Naive thymus-derived CD8-positive, alpha-beta T cell (primary cell): Measurements from ENCODE around the gene KDM8. TPM values are rescaled to one million over a fixed set of nuclear protein-coding genes. Genes with fewer than 3 reads are reported as not detected.

Source experiments
- ATAC-seq, 2 donors: fragments of 150-1000 bp; cut with Tn5 transposase in 1 of 2; sonication (Bioruptor Pico), chemical (Tn5 transposase) in 1 of 2; 1 replicate in 1 of 2; 2 replicates in 1 of 2; pipeline ENCODE4 v1.10.0; 2021; ENCODE audit warnings: mild to moderate bottlenecking in 2 of 2, moderate library complexity in 2 of 2
- POLR2A ChIA-PET: fragments of 350-600 bp; sonication (Branson Sonifier 250); formaldehyde crosslinking; loops from one replicate; lab custom pipeline; 2021; ENCODE audit warnings: antibody characterized with exemption; lab: Charles Lee
- DNase-seq, 10 donors: peaks; one replicate each; pipeline versions ENCODE4 v3.0.0 to v3.0.0-alpha.2; 2020 to 2022
- H3K27ac Mint-ChIP-seq, 10 donors: one replicate each; pipeline ENCODE4 v1.8.0; 2020 to 2022; ENCODE audit warnings: mild to moderate bottlenecking in 10 of 10, mixed read lengths in 10 of 10, moderate library complexity in 4 of 10, inconsistent platforms in 1 of 10
- H3K27me3 Mint-ChIP-seq, 5 donors: one replicate each; pipeline ENCODE4 v1.8.0; 2021 to 2022; ENCODE audit warnings: mixed read lengths in 5 of 5
- H3K36me3 Mint-ChIP-seq, 3 donors: one replicate each; pipeline ENCODE4 v1.8.0; 2020 to 2022; ENCODE audit warnings: mixed read lengths in 3 of 3, mild to moderate bottlenecking in 2 of 3, inconsistent platforms in 1 of 3
- H3K4me1 Mint-ChIP-seq, 4 donors: one replicate each; pipeline ENCODE4 v1.8.0; 2021 to 2022; ENCODE audit warnings: mixed read lengths in 4 of 4
- H3K4me3 Mint-ChIP-seq, 10 donors: one replicate each; pipeline ENCODE4 v1.8.0; 2020 to 2022; ENCODE audit warnings: mild to moderate bottlenecking in 10 of 10, mixed read lengths in 10 of 10, moderate library complexity in 6 of 10, inconsistent platforms in 1 of 10
- H3K9me3 Mint-ChIP-seq, 9 donors: one replicate each; pipeline ENCODE4 v1.8.0; 2020 to 2022; ENCODE audit warnings: mixed read lengths in 9 of 9, mild to moderate bottlenecking in 3 of 9, inconsistent platforms in 1 of 9, moderate library complexity in 1 of 9
- polyA plus RNA-seq, 3 donors: library from polyadenylated mRNA; unstranded; fragments of 300-500 nt; fragmentation: Illumina TruSeq; gene quantifications; one replicate each; pipeline ENCODE4 v1.2.3, GENCODE V29; 2021
- total RNA-seq, 8 experiments: library from RNA in 2 of 8; stranded (reverse) in 2 of 8; gene quantifications; one replicate each; pipeline ENCODE4 v1.2.3 and lab custom pipeline; 2021 to 2026

Gene KDM8
- total and polyA plus RNA-seq, 5 experiments from 2014 or later: 3.8 to 35.0 (median 6.2) TPM

DNA sequence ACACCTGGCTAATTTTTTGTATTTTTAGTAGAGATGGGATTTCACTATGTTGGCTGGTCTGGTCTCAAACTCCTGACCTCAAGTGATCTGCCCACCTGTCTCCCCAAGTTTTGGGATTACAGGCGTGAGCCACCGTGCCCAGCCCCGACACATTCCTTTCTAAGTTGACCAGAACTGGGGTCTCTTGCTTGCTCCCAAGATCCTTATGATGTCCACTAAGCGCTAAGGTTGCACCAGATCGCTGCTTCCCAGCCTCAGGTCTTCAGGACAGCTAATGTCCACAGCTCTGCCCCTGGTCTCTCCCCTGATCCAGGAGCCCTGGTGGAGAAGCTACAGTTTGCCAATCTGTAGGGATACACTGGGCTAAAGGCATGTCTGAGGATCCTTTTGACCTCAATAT is 35.7 kb downstream of the KDM8 start:
- H3K4me3 Mint-ChIP-seq: peak overlapping the region in 4 of 10 donors; percentile 16 to 87 (median 76)
- H3K27me3 Mint-ChIP-seq: no peaks in the 10 kb centered on the region
- peaks cover 0 to 7% (median 1%) of the 10 kb centered on the region in 3 donors for H3K36me3 Mint-ChIP-seq
- H3K4me1 Mint-ChIP-seq: peaks cover 51 to 89% (median 88%) of the 10 kb centered on the region in 4 donors
- POLR2A ChIA-PET: interaction anchor here (0.6 to 10.8 kb wide), 8 partner anchors 8 to 128 kb away, joined by 3 to 156 read pairs (median 4); no protein-coding TSS in a partner anchor
- DNase-seq (peak in 1 of 10 donors; percentile 24), ATAC-seq (no peak)
- no peaks in the 10 kb centered on the region for H3K9me3 Mint-ChIP-seq
- peak overlapping the region; percentile 98 to 100 (median 98) for H3K27ac Mint-ChIP-seq

DNA sequence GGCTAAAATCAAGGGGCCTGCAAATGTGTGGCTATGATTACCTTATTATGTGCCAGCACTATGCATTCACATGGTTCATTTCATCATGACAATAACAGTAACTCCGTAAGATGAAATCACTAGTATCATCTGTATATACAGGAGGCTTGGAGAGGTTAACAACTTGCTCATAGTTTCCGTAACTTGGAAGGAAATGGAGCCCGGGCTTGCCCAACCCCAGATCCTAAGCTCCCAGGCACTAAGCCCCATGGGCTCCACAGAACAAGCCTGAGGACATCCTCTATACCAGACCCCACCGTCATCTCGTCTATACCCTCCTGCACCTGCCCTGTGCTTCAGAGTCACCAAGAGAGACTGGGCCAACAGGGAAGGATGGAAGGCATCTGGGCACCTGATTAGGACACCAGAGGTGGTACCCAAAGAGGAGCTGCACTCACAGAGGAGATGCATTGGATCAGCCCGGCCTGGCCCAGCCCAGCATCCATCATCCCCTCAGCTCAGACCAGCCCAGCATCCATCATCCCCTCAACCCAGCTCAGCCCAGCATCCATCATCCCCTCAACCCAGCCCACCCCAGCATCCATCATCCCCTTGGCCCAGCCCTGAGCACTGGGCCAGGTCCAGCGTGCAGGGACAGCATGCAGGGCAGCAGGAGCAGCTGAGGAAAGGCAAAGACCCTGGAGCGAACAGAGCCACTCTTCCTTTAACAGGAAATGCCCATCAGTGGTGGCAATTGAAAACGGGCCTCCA is 36.8 kb downstream of the KDM8 start:
- POLR2A ChIA-PET: interaction anchor here (1.4 to 2.4 kb wide), 5 partner anchors 9 to 66 kb away, joined by 3 to 10 read pairs (median 5); partner anchors contain the start of gene KDM8
- no peak overlapping the region for H3K4me3 Mint-ChIP-seq

DNA sequence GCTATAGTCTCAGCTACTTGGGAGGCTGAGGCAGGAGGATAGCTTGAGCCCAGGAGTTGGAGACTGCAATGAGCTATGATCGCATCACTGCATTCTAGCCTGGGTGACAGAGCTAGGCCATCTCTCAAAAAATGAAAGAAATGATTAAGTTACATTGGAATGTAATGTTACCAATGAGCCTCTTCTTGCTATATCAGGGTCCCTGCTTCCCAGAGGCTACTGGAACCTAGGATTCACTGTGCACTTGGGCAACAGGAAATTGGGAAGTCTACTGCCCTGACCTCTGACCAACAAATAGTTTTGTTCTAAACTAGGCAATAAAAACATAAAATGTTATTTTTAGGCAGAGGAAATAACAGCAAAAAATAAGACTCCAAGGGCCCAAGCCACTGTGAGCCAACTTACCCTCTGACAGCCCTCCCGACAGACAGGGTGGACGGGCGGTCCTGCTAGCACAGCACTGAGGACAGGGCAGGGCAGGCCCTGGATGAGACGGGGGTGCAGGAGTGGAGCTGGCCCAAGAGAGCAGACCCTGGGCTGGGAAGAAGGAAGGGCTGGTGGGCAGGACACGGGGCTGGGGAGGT is 37.7 kb downstream of the KDM8 start:
- H3K9me3 Mint-ChIP-seq: no peaks in the 10 kb centered on the region
- DNase-seq (no peak), ATAC-seq (no peak)
- POLR2A ChIA-PET: interaction anchor here (0.5 to 2.3 kb wide), 5 partner anchors 13 to 205 kb away, joined by 3 to 10 read pairs (median 5); partner anchors contain the start of gene KDM8
- H3K27ac Mint-ChIP-seq: peak overlapping the region; percentile 58 to 100 (median 89)
- H3K36me3 Mint-ChIP-seq: peaks cover 0 to 11% (median 2%) of the 10 kb centered on the region in 3 donors
- H3K27me3 Mint-ChIP-seq: no peaks in the 10 kb centered on the region
- H3K4me1 Mint-ChIP-seq: peaks cover 48 to 88% (median 77%) of the 10 kb centered on the region in 4 donors
- H3K4me3 Mint-ChIP-seq: no peak overlapping the region

More for the DNA sequence above, 36.8 kb downstream of the KDM8 start:
- peaks cover 55 to 89% (median 87%) of the 10 kb centered on the region in 4 donors for H3K4me1 Mint-ChIP-seq
- peaks cover 0 to 4% (median 0%) of the 10 kb centered on the region in 3 donors for H3K36me3 Mint-ChIP-seq
- peak in 1 of 10 donors; percentile 13 for DNase-seq
- H3K9me3 Mint-ChIP-seq: no peaks in the 10 kb centered on the region
- H3K27me3 Mint-ChIP-seq: no peaks in the 10 kb centered on the region
- H3K27ac Mint-ChIP-seq: peak overlapping the region; percentile 93 to 100 (median 98)
- no peak for ATAC-seq

DNA sequence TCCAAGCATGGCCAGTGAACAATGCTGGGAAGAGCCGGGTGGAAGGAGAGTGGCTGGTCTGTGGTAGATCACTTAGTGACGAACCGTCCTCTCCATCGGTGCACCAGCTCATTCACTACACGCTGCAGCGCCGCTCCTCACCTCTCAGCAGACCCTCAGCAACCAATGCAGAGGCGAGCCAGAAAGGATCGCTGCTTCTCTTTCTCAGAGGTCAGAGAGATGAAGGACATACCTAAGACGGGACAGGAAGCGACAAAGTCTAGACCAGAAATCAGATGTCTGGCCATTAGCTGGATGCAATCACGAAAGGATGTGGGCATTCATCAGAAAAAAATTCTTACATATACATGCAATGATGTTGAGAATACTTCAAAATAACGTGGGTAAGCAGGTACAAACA is 38.3 kb downstream of the KDM8 start:
- Mint-ChIP-seq H3K4me3 (peak overlapping the region in 2 of 10 donors; percentile 32 to 41), H3K27ac (peak overlapping the region in 8 of 10 donors; percentile 58 to 90 (median 68)), H3K4me1 (peaks cover 48 to 86% (median 73%) of the 10 kb centered on the region in 4 donors), H3K27me3 (no peaks in the 10 kb centered on the region), H3K9me3 (no peaks in the 10 kb centered on the region), H3K36me3 (peaks cover 0 to 11% (median 2%) of the 10 kb centered on the region in 3 donors)
- POLR2A ChIA-PET: interaction anchor here (0.5 to 2.3 kb wide), 3 partner anchors 32 to 69 kb away, joined by 5 to 10 read pairs (median 5); partner anchors contain the start of gene KDM8
- ATAC-seq (no peak), DNase-seq (no peak)

DNA sequence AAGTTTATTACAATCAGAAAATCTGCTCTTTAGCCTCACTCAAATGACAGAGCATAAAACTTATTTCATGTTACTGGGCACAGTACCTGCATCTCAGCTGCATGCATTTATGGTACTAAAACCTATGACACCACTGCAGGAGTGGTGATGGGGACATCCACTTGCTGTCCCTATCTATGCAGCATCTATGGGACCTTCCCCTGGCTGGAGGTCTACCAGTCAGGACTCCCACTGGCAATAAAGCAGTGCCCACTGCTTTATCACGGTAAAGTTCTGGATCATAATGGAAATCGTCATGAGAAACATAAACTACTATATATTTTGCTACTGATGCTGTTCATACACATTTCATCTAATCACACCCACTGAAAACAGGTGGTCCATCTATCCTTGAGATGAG is 39.1 kb downstream of the KDM8 start:
- ATAC-seq: no peak
- Mint-ChIP-seq H3K27ac (peak overlapping the region; percentile 70 to 93 (median 90)), H3K4me3 (peak overlapping the region in 9 of 10 donors; percentile 63 to 79 (median 75)), H3K36me3 (peaks cover 0 to 14% (median 6%) of the 10 kb centered on the region in 3 donors), H3K9me3 (no peaks in the 10 kb centered on the region), H3K4me1 (peaks cover 42 to 86% (median 69%) of the 10 kb centered on the region in 4 donors), H3K27me3 (no peaks in the 10 kb centered on the region)
- DNase-seq: no peak
- POLR2A ChIA-PET: interaction anchor here (1.0 to 2.4 kb wide), 5 partner anchors 9 to 31 kb away, joined by 3 to 12 read pairs (median 9); no protein-coding TSS in a partner anchor

DNA sequence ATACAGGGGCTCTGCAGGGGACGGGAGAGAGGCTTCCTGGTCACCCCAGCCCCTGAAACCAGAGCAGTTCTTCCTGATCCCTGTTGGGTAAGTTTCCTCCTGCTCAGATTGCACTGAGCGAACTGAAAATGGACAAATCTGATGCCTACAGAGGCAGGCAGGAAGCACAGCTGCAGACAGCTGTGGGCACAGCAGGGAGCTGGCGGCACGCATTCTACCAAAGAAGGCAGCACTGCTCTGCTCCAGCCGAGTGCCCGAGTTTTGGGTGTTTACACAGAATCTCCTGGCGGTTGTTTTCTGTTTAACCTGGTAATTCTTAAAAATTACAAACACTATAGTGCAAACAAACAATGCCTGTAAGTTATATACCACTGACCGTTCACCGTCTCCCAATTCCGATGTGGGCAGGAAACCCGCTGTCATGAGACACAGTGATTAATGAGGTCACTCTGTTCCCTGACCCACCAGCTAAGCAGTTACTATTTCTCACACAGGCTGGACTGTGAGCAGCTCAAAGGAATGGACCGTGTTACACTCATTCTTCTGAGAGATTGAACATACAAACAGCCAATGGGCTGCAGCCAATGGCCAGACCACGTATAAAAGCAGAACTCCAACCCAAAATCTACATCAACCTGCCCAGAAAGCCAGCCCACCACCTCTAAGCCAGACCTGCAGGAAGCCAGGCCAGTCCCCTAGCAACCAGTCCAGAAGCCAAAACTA is 39.7 kb downstream of the KDM8 start:
- peaks cover 35 to 85% (median 68%) of the 10 kb centered on the region in 4 donors for H3K4me1 Mint-ChIP-seq
- H3K4me3 Mint-ChIP-seq: peak overlapping the region; percentile 38 to 79 (median 73)
- peaks cover 0 to 20% (median 7%) of the 10 kb centered on the region in 3 donors for H3K36me3 Mint-ChIP-seq
- H3K9me3 Mint-ChIP-seq: no peaks in the 10 kb centered on the region
- peak; percentile 79 to 89 for ATAC-seq
- H3K27ac Mint-ChIP-seq: peak overlapping the region; percentile 70 to 93 (median 90)
- no peaks in the 10 kb centered on the region for H3K27me3 Mint-ChIP-seq
- POLR2A ChIA-PET: interaction anchor here (1.0 to 2.4 kb wide), 5 partner anchors 8 to 15 kb away, joined by 3 to 12 read pairs (median 9); no protein-coding TSS in a partner anchor
- peak in 3 of 10 donors; percentile 35 to 38 (median 36) for DNase-seq

DNA sequence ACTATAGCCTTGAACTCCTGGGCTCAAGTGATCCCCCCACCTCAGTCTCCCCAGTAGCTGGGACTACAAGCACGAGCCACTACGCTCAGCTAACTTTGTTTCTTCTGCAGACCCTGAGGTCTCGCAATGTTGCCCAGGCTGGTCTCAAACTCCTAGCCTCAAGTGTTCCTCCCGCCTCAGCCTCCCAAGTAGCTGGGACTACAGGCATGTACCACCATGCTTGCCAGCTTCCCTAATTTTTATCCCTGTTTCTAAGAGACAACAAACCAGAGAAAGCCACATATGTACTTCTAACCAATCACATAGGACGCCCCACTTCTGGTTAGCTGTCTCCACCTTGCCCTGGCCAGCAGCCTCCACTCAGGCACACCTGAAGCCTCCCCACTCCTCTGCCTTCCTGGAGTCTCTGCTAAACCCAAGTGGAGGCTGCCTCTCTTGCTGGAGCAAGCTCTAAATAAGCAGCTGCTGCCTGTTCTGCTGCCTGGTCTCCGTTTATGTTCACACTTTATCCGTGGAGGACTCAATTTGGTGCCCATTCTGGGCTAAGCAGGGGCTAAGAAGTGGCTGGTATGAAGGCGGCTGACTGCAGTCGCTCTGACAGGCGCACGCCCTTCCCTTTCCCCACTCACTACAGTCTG is 40.5 kb downstream of the KDM8 start:
- H3K9me3 Mint-ChIP-seq: no peaks in the 10 kb centered on the region
- H3K4me1 Mint-ChIP-seq: peaks cover 31 to 78% (median 62%) of the 10 kb centered on the region in 4 donors
- POLR2A ChIA-PET: interaction anchor here (1.3 to 2.4 kb wide), 4 partner anchors 9 to 13 kb away, joined by 4 to 12 read pairs (median 9); no protein-coding TSS in a partner anchor
- peaks cover 0 to 24% (median 9%) of the 10 kb centered on the region in 3 donors for H3K36me3 Mint-ChIP-seq
- DNase-seq (no peak), ATAC-seq (no peak)
- H3K27me3 Mint-ChIP-seq: no peaks in the 10 kb centered on the region
- peak overlapping the region in 9 of 10 donors; percentile 31 to 93 (median 88) for H3K27ac Mint-ChIP-seq
- peak overlapping the region in 8 of 10 donors; percentile 15 to 78 (median 46) for H3K4me3 Mint-ChIP-seq

DNA sequence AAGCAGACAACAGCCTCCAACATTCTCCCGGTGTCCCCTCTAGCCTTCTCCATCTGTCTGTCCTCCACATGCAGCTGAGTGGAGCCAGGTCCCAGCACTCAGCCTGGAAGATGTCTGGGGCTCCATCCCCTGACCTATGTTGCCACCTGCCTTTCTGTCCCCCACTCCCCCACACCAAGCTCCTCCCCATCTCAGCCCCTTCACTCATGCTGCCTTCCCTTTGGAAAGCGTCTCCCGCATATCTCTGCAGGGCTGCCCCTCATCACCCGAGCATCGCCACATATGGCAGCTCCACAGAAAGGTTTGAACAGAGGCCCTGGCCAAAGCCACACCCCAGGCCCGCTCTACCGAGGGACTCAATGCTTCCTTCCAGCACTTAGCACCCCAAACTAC is 41.0 kb downstream of the KDM8 start:
- H3K9me3 Mint-ChIP-seq: no peaks in the 10 kb centered on the region
- peak overlapping the region in 8 of 10 donors; percentile 31 to 91 (median 80) for H3K27ac Mint-ChIP-seq
- no peaks in the 10 kb centered on the region for H3K27me3 Mint-ChIP-seq
- ATAC-seq (no peak), DNase-seq (no peak)
- peaks cover 29 to 72% (median 57%) of the 10 kb centered on the region in 4 donors for H3K4me1 Mint-ChIP-seq
- peak overlapping the region in 5 of 10 donors; percentile 25 to 78 (median 37) for H3K4me3 Mint-ChIP-seq
- peaks cover 0 to 25% (median 9%) of the 10 kb centered on the region in 3 donors for H3K36me3 Mint-ChIP-seq
- POLR2A ChIA-PET: interaction anchor here (1.7 to 2.4 kb wide), 2 partner anchors 9 kb away, joined by 9 read pairs; no protein-coding TSS in a partner anchor

DNA sequence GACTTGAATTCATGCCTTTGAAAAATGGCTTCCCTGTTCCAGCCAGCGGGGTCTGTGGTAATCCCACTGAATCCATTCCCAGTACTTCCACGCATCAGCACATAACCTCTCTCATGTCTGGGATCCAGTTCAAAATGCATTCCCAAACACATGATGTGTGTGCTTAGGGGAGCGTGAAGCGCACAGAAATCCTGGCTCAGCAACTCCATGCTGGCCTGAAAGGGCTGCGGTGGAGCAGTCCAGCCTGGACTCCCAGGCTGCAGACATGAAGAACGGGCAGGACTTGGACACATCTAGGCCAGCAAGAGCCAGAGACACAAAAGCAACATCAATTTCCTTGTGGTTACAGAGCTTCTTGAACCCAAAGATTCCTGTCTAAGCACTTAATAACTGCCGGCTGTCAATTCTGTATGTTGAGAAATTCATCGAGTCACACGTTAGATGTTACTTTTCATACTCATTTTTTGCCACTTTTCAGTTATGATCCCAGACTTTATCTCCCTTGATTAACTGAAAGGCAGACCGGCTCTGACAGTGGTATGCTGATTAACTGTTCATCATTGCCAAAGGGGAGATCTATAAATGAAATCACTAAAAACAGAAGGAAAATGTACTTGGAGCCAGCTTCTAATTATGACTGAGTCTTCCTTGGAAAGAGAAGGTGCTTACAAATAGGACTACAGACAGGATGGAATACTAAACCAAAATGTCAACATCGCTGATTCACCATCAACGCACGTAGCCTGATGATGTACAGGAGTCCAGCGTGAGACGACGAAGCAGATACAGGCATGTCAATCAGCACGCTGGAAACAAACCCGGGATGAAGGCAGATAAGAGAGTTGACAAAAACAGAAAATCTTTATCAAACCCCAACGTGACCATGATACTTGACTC is 42.2 kb downstream of the KDM8 start:
- peaks cover 0 to 30% (median 15%) of the 10 kb centered on the region in 3 donors for H3K36me3 Mint-ChIP-seq
- no peaks in the 10 kb centered on the region for H3K27me3 Mint-ChIP-seq
- no peak for ATAC-seq
- H3K4me1 Mint-ChIP-seq: peaks cover 25 to 63% (median 49%) of the 10 kb centered on the region in 4 donors
- no peaks in the 10 kb centered on the region for H3K9me3 Mint-ChIP-seq
- peak overlapping the region in 4 of 10 donors; percentile 43 to 62 (median 50) for H3K27ac Mint-ChIP-seq
- H3K4me3 Mint-ChIP-seq: no peak overlapping the region
- DNase-seq: no peak
- POLR2A ChIA-PET: interaction anchor here (0.5 to 1.7 kb wide), 2 partner anchors 8 to 16 kb away, joined by 5 to 8 read pairs; no protein-coding TSS in a partner anchor

DNA sequence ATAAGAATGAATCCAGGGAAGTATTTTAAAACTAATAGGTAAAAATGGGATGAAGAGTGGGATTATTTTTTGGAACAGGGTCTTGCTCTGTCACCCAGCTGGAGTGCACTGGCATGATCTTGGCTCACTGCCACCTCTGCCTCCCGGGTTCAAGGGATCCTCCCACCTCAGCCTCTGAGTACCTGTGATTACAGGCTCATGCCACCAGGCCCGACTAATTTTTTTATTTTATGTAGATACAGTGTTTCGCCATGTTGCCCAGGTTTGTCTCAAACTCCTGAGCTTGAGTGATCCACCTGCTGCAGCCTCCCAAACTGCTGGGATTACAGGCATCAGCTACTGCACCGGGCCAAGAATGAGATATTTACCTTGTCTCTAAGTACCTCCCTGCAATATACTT is 43.1 kb downstream of the KDM8 start:
- Mint-ChIP-seq H3K4me3 (no peak overlapping the region), H3K27ac (peak overlapping the region in 1 of 10 donors; percentile 18), H3K27me3 (no peaks in the 10 kb centered on the region), H3K36me3 (peaks cover 0 to 30% (median 19%) of the 10 kb centered on the region in 3 donors), H3K9me3 (no peaks in the 10 kb centered on the region), H3K4me1 (peaks cover 25 to 66% (median 48%) of the 10 kb centered on the region in 4 donors)
- no peak for ATAC-seq
- DNase-seq: no peak
- POLR2A ChIA-PET: interaction anchor here (1.7 kb wide), 1 partner anchor 9 kb away, joined by 5 read pairs; no protein-coding TSS in a partner anchor
